Osteocyte (in vitro differentiated cells): ENCODE results near the gene ADAMTS2. TPM values are rescaled to one million over a fixed set of nuclear protein-coding genes. Genes with fewer than 3 reads are reported as not detected.
A peak's percentile ranks its signal among the peaks of the same experiment; 100 is the strongest.

ENCODE experiments used
- DNase-seq: peaks from one replicate; pipeline ENCODE4 v3.0.0; 2021; ENCODE audit warnings: mixed read lengths; ENCODE audit not compliant: unreplicated experiment; ENCODE audit errors: extremely low spot score
- H3K27ac Mint-ChIP-seq: one replicate; pipeline ENCODE4 v1.8.0; 2021; ENCODE audit warnings: mild to moderate bottlenecking, mixed read lengths; ENCODE audit not compliant: unreplicated experiment
- H3K27me3 Mint-ChIP-seq: one replicate; pipeline ENCODE4 v1.8.0; 2021; ENCODE audit warnings: mixed read lengths; ENCODE audit not compliant: unreplicated experiment
- H3K36me3 Mint-ChIP-seq: one replicate; pipeline ENCODE4 v1.8.0; 2021; ENCODE audit warnings: mixed read lengths; ENCODE audit not compliant: unreplicated experiment
- H3K4me1 Mint-ChIP-seq: one replicate; pipeline ENCODE4 v1.8.0; 2021; ENCODE audit warnings: mixed read lengths; ENCODE audit not compliant: unreplicated experiment
- H3K4me3 Mint-ChIP-seq: one replicate; pipeline ENCODE4 v1.8.0; 2021; ENCODE audit warnings: mild to moderate bottlenecking, moderate library complexity, mixed read lengths; ENCODE audit not compliant: unreplicated experiment
- H3K9me3 Mint-ChIP-seq: one replicate; pipeline ENCODE4 v1.8.0; 2021; ENCODE audit warnings: mixed read lengths; ENCODE audit not compliant: unreplicated experiment
- CTCF ChIP-seq: fragments of 200-600 bp; sonication (generic); IDR thresholded peaks from 2 replicates; pipeline ENCODE4 v1.5.0; 2021; ENCODE audit warnings: antibody characterized with exemption, mild to moderate bottlenecking, moderate library complexity
- total RNA-seq: library from RNA; stranded (reverse); gene quantifications from 2 replicates; pipeline ENCODE4 v1.2.1, GENCODE V29; 2021

ADAMTS2 gene
- total RNA-seq, 1 donor from 2014 or later = 12.2 TPM

- no peak for TF ChIP-seq CTCF
- no peaks in the 10 kb centered on the region for H3K4me1 Mint-ChIP-seq
- H3K27ac Mint-ChIP-seq = no peak overlapping the region
- H3K27me3 Mint-ChIP-seq = no peaks in the 10 kb centered on the region
- H3K4me3 Mint-ChIP-seq = no peak overlapping the region
- H3K9me3 Mint-ChIP-seq = peaks cover 5% of the 10 kb centered on the region
- H3K36me3 Mint-ChIP-seq = peaks cover 9% of the 10 kb centered on the region
- DNase-seq = peak; percentile 81
These were observed 220.1 kb downstream of the ADAMTS2 start for GRCh38 chr5:179124853-179125788.

DNA sequence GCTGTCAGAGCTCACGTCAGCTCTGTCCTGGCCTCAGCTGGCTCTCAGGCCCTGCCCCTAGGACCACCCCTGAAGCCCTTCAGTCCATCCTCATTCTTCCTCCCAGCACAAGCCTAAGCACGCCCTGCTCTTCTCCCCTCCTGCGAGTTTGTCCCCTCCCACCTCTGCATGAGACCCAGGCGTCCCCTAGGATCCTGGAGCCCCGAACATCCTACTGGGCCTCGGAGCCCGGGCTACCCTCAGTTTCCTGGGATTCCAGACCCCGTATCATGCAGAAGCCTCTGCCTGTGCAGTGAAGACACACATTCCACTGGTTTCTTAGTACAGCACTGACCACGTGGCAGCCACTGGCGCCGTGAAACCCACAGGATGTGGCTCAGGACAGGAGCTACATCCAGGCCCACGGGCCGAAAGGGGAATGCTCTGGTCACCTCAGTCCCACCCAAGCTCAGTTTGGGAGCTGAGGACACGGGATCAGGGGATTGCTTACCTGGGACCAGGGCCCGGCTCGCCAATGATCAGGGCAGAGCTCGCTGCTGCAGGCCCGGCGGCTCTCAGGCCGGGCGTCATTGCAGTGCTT, 220.9 kb downstream of the ADAMTS2 start:
- H3K27me3 Mint-ChIP-seq = no peaks in the 10 kb centered on the region
- DNase-seq = peak; percentile 83
- H3K27ac Mint-ChIP-seq = no peak overlapping the region
- TF ChIP-seq CTCF = no peak
- peaks cover 9% of the 10 kb centered on the region for H3K9me3 Mint-ChIP-seq
- no peak overlapping the region for H3K4me3 Mint-ChIP-seq
- no peaks in the 10 kb centered on the region for H3K4me1 Mint-ChIP-seq
- peaks cover 10% of the 10 kb centered on the region for H3K36me3 Mint-ChIP-seq

GRCh38 chr5:179123491-179124272, 221.6 kb downstream of the ADAMTS2 start:
- Mint-ChIP-seq H3K9me3 (peaks cover 10% of the 10 kb centered on the region), H3K27ac (no peak overlapping the region), H3K4me3 (no peak overlapping the region), H3K27me3 (no peaks in the 10 kb centered on the region), H3K4me1 (no peaks in the 10 kb centered on the region), H3K36me3 (peaks cover 10% of the 10 kb centered on the region)
- TF ChIP-seq CTCF = no peak
- peak; percentile 80 for DNase-seq

- no peaks in the 10 kb centered on the region for H3K4me1 Mint-ChIP-seq
- no peak for TF ChIP-seq CTCF
- H3K4me3 Mint-ChIP-seq = no peak overlapping the region
- no peak overlapping the region for H3K27ac Mint-ChIP-seq
- H3K27me3 Mint-ChIP-seq = no peaks in the 10 kb centered on the region
- peaks cover 13% of the 10 kb centered on the region for H3K9me3 Mint-ChIP-seq
- DNase-seq = peak; percentile 49
- peaks cover 9% of the 10 kb centered on the region for H3K36me3 Mint-ChIP-seq
These were observed 222.2 kb downstream of the ADAMTS2 start for GRCh38 chr5:179123109-179123426.
